ENCODE measurements around the gene KIF26B.
"Not testable (repeated sequence)": the region's sequence is repeated elsewhere in the genome, so short reads cannot be mapped to it uniquely, and the experiment has no call there.

KIF26B gene

DNA sequence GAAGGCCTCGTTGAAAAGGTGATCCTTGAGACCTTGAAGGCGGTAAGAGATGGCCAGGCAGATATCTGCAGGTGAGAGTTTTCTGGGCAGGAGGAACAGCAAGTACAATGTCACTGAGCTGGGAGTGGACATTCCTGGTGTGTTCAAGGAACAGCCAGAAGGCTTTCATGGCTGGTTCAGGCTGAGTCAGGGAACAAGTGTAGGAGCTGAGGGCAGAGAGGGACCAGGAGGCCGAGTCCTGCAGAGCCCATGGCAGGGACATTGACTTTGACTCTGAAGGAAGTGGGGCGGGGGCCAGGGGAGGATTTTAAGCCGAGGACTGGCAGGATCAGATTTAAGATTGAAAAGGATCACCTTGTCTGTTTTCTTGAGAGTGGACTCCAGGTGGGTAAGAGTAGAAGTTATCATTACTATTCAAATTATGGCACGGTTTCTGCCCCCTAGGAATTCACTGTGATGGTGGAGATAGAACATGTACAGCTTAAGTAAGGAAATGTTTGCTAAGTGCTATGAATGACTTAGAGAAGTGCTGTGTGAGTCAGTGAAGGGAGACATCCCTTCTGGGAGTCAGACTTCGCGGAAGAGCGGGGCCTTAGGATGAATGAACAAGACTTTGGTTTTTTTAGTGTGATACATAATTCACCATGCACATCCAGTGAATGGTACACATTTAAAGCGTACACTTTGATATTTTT is 202.3 kb downstream of the KIF26B start:
- DNase-seq (ENCODE audit: low spot score), result no peak

- DNase-seq (ENCODE audit: low spot score), result not testable (repeated sequence)
Observed at GRCh38 chr1:245359101-245359680, 204.4 kb downstream of the KIF26B start.

GRCh38 chr1:245361065-245361464 is 206.3 kb downstream of the KIF26B start:
- no peak for DNase-seq (ENCODE audit: low spot score)

GRCh38 chr1:245361951-245362350 is 207.2 kb downstream of the KIF26B start:
- no peak for DNase-seq (ENCODE audit: low spot score)

- DNase-seq (ENCODE audit: low spot score), result no peak
Observed at GRCh38 chr1:245363461-245364200, 208.8 kb downstream of the KIF26B start.

DNA sequence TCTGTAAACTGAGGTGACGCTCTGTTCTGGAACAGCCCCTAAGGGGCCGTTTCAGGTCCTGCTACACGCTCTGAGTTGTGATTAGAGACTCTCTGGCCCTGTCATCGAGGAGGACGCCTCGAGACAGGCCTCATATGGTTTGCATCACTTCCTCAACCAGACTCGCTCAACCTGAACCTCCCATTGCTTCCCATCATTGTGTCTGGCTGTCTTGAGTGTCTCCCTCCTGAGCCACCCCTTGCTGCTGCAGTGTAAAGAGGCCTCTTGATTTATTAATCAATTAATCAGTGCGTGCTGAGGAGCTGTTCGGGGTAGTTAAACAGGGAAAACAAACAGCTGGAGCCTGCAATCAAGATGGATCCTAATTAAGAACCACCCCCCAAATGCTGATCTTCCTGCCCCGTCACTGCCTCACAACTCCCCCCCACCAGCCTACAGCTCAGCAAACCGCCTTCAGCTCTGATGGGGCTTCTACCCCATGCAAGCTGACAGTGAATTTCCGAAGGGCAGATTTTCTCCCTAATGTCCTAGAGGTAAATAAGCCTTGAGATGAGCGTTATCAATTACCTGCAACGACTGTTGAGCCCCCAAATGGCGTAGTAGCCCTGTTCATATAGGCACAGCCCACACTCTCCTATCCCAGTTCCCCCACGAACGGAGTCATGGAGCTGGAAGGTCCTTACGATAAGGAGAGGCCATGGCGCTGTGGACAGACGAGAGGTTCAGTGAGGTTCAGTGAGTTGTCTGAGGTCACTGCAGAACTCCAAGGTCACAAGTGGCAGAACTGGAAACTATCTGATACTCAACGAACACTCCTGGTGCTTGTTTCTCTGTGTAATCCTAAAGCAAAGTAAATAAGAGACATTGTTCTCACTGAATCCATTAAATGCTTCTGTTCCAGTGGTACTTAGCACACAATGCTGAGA is 210.6 kb downstream of the KIF26B start:
- DNase-seq (ENCODE audit: low spot score), result no peak

GRCh38 chr1:245366886-245367285 is 212.1 kb downstream of the KIF26B start:
- DNase-seq (ENCODE audit: low spot score), result no peak

GRCh38 chr1:245370175-245370825 is 215.5 kb downstream of the KIF26B start:
- DNase-seq (ENCODE audit: low spot score), result no peak

GRCh38 chr1:245370905-245371581 is 216.3 kb downstream of the KIF26B start:
- DNase-seq (ENCODE audit: low spot score), result no peak

DNA sequence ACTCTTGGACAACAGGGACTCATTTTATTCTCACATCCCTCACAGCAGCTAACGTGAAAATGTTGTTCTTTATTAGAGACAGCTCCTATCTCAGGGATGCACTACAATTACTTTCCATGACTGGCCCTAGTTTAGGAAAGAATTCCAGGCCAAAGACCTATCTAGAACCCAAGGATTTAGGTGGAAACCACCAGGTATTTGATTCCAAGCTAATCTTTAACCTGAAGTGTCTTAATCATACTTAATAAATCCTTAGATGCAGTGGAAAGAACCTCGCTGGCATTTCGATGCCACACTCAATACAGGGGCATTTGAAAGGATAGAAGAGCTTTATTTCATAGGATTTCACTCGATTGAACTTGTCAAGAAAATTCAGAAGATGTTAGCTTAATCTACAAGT is 218.3 kb downstream of the KIF26B start:
- DNase-seq (ENCODE audit: low spot score), result no peak

GRCh38 chr1:245375789-245376460 is 221.1 kb downstream of the KIF26B start:
- DNase-seq (ENCODE audit: low spot score), result no peak

- no peak for DNase-seq (ENCODE audit: low spot score)
Observed at GRCh38 chr1:245377854-245378253, 223.1 kb downstream of the KIF26B start.

- no peak for DNase-seq (ENCODE audit: low spot score)
Observed at GRCh38 chr1:245378311-245378722, 223.5 kb downstream of the KIF26B start.

DNA sequence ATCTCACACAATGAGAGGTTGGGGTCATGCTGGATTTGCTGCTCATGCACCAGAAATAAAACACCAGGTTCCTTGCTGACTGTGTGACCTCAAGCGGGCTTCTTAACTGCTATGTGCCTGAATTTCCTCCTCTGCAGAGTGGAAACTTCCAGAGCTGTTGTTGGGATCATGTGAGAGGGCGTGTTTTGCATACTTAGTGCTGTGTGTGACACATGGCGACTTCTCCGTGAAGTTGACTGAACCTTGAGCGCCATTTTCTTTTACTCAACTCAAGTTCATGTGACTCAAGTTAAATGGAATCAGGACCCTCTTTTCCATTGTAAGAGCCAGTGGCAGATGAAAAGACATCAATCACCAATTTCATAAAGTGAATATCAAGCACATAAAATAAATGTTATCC is 224.0 kb downstream of the KIF26B start:
- DNase-seq (ENCODE audit: low spot score), result no peak

GRCh38 chr1:245380790-245381535 is 226.2 kb downstream of the KIF26B start:
- peak; percentile 38 for DNase-seq (ENCODE audit: low spot score)

DNA sequence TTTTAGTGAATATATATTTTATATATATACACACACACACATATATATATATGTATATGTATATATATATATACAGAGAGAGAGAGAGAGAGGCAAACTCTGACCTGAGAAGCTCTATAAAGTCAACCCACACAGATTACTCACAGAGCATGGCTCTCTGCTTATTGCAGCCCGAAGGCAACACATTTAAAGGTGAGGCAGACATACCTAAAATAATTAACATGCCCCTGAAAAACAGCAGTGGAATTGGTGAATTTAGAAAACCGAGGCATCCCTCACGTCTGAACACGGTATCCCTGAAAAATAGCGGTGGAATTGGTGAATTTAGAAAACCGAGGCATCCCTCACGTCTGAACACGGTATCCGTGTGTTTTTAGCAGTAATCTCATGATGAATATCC is 228.2 kb downstream of the KIF26B start:
- DNase-seq (ENCODE audit: low spot score), result no peak

DNA sequence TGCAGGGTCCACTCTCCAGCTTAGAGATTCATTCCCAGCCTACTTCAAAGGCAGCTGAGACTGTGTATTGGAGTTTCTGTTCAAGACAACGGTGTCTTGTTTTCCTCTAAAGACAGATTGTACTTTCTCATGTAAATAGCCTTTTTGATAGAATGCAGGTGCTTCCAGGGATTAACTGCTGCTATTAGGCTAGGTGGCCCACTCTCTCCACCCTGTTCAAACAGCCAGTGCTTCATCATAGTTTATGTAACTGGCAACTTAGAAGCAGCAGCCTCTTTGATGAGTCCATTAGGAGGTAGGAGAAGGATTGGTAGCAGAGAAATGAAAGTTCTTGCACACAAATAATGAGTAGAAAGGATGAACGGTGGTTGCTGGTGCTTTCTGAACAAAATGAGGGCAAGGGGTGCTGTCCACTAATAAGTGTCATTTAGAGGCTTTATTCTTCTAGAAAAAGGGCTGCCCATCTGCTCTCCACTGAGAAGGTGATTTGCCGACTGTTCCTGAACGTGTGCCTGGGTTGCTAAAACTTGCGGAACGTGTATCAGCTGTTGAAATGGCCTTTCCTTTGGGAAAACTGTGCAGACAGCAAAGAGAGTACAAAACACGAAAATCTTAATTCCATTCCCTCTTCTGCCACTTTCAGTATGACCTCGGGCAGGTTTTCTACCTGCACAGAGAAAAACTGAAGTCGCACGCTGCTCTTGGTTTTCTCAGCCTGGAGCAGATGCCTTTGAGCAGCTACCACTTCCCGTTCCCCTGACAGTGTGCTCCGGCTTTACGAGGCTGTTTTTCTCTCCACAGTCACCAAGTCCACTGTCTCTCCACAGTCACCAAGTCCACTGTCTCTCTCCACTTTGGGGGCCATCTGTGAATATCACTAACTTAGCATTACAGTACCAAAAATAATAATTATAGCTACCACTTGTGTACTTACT is 228.9 kb downstream of the KIF26B start:
- no peak for DNase-seq (ENCODE audit: low spot score)

DNA sequence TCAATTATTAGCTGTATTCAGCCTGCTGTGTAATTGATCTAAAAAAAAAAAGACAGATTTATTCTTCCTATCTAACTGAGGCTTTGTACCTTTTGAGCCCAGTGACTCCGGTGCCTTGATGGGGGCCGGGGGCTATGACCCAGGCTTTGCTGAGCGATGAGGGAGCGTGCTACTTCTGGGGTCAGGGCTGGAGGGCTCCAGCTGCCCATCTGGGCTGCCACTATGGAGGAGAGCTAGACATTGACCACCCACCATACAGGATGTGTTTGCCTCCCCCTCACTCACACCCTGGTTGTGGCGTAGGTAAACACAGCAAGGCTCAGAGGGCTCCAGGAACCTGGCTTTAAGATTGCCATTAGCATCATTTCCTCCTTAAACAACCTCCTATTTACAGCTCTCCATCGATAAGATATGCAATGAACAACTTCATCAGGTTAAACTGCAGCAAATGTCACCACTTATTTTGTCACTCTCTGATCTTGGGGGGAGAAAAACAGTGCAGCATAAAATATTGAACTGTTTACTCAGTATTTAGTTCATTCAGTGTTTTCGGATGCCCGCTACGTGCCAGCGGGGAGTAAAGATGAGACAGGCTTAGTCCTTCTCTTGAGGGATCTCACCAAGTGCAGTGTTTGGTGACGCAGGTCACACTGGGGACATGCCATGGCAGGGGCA is 231.6 kb downstream of the KIF26B start:
- no peak for DNase-seq (ENCODE audit: low spot score)

All from NAMALWA (cell line).